Erythroblast (primary cell): Measurements from ENCODE around the gene ZNF133.
"Not testable (repeated sequence)": the region's sequence is repeated elsewhere in the genome, so short reads cannot be mapped to it uniquely, and the experiment has no call there.

Experiments
- DNase-seq, 2 experiments: peaks; one replicate each; lab custom pipeline; 2025; lab: John Stamatoyannopoulos, UW
- GATA1 ChIP-seq: IDR thresholded peaks from 2 replicates; pipeline ENCODE4 v1.6.1; 2011; ENCODE audit warnings: low read depth, mild to moderate bottlenecking, control low read depth, low read length, moderate library complexity
- POLR2A ChIP-seq: IDR thresholded peaks from 2 replicates; pipeline ENCODE4 v1.6.1; 2011; ENCODE audit warnings: mild to moderate bottlenecking, low read length

Gene ZNF133

GRCh38 chr20:18266282-18266681 lies 22.0 kb upstream of the ZNF133 start:
- TF ChIP-seq POLR2A (no peak), GATA1 (no peak)
- DNase-seq: no peak

- TF ChIP-seq GATA1: no peak
- no peak for TF ChIP-seq POLR2A
- no peak for DNase-seq
These were observed 20.5 kb upstream of the ZNF133 start for GRCh38 chr20:18267815-18268214.

GRCh38 chr20:18271160-18271559 lies 17.2 kb upstream of the ZNF133 start:
- TF ChIP-seq GATA1: no peak
- TF ChIP-seq POLR2A: no peak
- no peak for DNase-seq

GRCh38 chr20:18272451-18272850 lies 15.9 kb upstream of the ZNF133 start:
- TF ChIP-seq POLR2A: no peak
- TF ChIP-seq GATA1: no peak
- DNase-seq: no peak

GRCh38 chr20:18273738-18274137 lies 14.6 kb upstream of the ZNF133 start:
- no peak for TF ChIP-seq POLR2A
- TF ChIP-seq GATA1: no peak

GRCh38 chr20:18275960-18276359 lies 12.4 kb upstream of the ZNF133 start:
- DNase-seq: not testable (repeated sequence)

More at GRCh38 chr20:18273738-18274137, 14.6 kb upstream of the ZNF133 start:
- no peak for DNase-seq

- TF ChIP-seq POLR2A (no peak), GATA1 (no peak)
- DNase-seq: peak; percentile 67 to 79
These were observed 11.5 kb upstream of the ZNF133 start for GRCh38 chr20:18276821-18277220.

GRCh38 chr20:18279242-18279641 lies 9.1 kb upstream of the ZNF133 start:
- TF ChIP-seq GATA1 (no peak), POLR2A (no peak)
- no peak for DNase-seq

GRCh38 chr20:18284805-18285533 lies 3.4 kb upstream of the ZNF133 start:
- TF ChIP-seq POLR2A: no peak
- peak; percentile 31 to 32 for DNase-seq

GRCh38 chr20:18287546-18287914 lies 797 bp upstream of the ZNF133 start:
- DNase-seq: no peak

GRCh38 chr20:18288749-18289267 lies 481 bp downstream of the ZNF133 start:
- peak; percentile 57 to 60 for DNase-seq
- TF ChIP-seq POLR2A: no peak
- no peak for TF ChIP-seq GATA1

More at GRCh38 chr20:18287546-18287914, 797 bp upstream of the ZNF133 start:
- no peak for TF ChIP-seq GATA1
- TF ChIP-seq POLR2A: no peak

GRCh38 chr20:18289306-18289705 lies 979 bp downstream of the ZNF133 start:
- TF ChIP-seq POLR2A: no peak
- TF ChIP-seq GATA1: no peak
- no peak for DNase-seq

GRCh38 chr20:18299364-18299763 lies 11.0 kb downstream of the ZNF133 start:
- no peak for DNase-seq
- TF ChIP-seq POLR2A: no peak
- no peak for TF ChIP-seq GATA1

GRCh38 chr20:18304618-18305017 lies 16.3 kb downstream of the ZNF133 start:
- TF ChIP-seq GATA1 (no peak), POLR2A (no peak)
- DNase-seq: no peak

GRCh38 chr20:18307301-18307700 lies 19.0 kb downstream of the ZNF133 start:
- DNase-seq: no peak
- TF ChIP-seq POLR2A: no peak
- no peak for TF ChIP-seq GATA1
